A673 (cell line): Measurements from ENCODE around the gene ARTN.

ENCODE experiments used
- EZH2 ChIP-seq: fragments of 200-600 bp; sonication (generic); IDR thresholded peaks from 2 replicates; pipeline ENCODE4 v1.6.1; 2017; ENCODE audit warnings: borderline replicate concordance, low read depth, mild to moderate bottlenecking, mixed read lengths, antibody characterized with exemption, low read length; ENCODE audit not compliant: poor library complexity, severe bottlenecking
- TF ChIP-seq, protein P1 (sequence below): fragments of 300-800, 200-600 bp; sonication (generic); conservative IDR thresholded peaks from 2 replicates; pipeline ENCODE4 v1.5.1; 2017; ENCODE audit warnings: low read depth, mild to moderate bottlenecking, antibody characterized with exemption, low read length, moderate library complexity, mixed read lengths

GRCh38 chr1:43965316-43965715, 31.7 kb downstream of the ARTN start:
- TF ChIP-seq, protein P1, sequence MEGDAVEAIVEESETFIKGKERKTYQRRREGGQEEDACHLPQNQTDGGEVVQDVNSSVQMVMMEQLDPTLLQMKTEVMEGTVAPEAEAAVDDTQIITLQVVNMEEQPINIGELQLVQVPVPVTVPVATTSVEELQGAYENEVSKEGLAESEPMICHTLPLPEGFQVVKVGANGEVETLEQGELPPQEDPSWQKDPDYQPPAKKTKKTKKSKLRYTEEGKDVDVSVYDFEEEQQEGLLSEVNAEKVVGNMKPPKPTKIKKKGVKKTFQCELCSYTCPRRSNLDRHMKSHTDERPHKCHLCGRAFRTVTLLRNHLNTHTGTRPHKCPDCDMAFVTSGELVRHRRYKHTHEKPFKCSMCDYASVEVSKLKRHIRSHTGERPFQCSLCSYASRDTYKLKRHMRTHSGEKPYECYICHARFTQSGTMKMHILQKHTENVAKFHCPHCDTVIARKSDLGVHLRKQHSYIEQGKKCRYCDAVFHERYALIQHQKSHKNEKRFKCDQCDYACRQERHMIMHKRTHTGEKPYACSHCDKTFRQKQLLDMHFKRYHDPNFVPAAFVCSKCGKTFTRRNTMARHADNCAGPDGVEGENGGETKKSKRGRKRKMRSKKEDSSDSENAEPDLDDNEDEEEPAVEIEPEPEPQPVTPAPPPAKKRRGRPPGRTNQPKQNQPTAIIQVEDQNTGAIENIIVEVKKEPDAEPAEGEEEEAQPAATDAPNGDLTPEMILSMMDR, result no peak
- TF ChIP-seq EZH2, result no peak
